NCI-H460 (cell line): Measurements from ENCODE around the gene TSKU. TPM values are rescaled to one million over a fixed set of nuclear protein-coding genes. Genes with fewer than 3 reads are reported as not detected.
"Not testable (repeated sequence)": the region's sequence is repeated elsewhere in the genome, so short reads cannot be mapped to it uniquely, and the experiment has no call there.

Experiments used
- DNase-seq: peaks from one replicate; pipeline ENCODE4 v3.0.0-alpha.2; 2016; ENCODE audit warnings: low read depth; ENCODE audit errors: extremely low read depth
- total RNA-seq: library from RNA; depleted of rRNA; stranded (reverse); fragments of >200 nt; shearing (Covaris generic); gene quantifications from 2 replicates; pipeline ENCODE4 v1.2.3, GENCODE V29; 2014

The TSKU gene
- total RNA-seq, 1 experiment from 2014 or later, result 92.3 TPM

GRCh38 chr11:76821396-76821795, 38.2 kb downstream of the TSKU start:
- not testable (repeated sequence) for DNase-seq

GRCh38 chr11:76822406-76822805, 39.2 kb downstream of the TSKU start:
- DNase-seq, result no peak

- DNase-seq, result peak; percentile 88
Observed at GRCh38 chr11:76823481-76824028, 40.4 kb downstream of the TSKU start.

GRCh38 chr11:76824083-76824939, 41.2 kb downstream of the TSKU start:
- DNase-seq, result peak; percentile 46

- DNase-seq, result no peak
Observed at GRCh38 chr11:76824980-76825725, 42.0 kb downstream of the TSKU start.

GRCh38 chr11:76825726-76826396, 42.7 kb downstream of the TSKU start:
- no peak for DNase-seq

- DNase-seq, result not testable (repeated sequence)
Observed at GRCh38 chr11:76826508-76826907, 43.4 kb downstream of the TSKU start.

GRCh38 chr11:76827005-76827404, 43.8 kb downstream of the TSKU start:
- not testable (repeated sequence) for DNase-seq

GRCh38 chr11:76830639-76831327, 47.6 kb downstream of the TSKU start:
- no peak for DNase-seq

- no peak for DNase-seq
Observed at GRCh38 chr11:76831686-76832310, 48.6 kb downstream of the TSKU start.

GRCh38 chr11:76832361-76832760, 49.2 kb downstream of the TSKU start:
- DNase-seq, result no peak

- no peak for DNase-seq
Observed at GRCh38 chr11:76834151-76834550, 51.0 kb downstream of the TSKU start.

GRCh38 chr11:76835036-76835435, 51.9 kb downstream of the TSKU start:
- DNase-seq, result no peak

GRCh38 chr11:76835928-76836612, 52.9 kb downstream of the TSKU start:
- DNase-seq, result peak; percentile 31

- no peak for DNase-seq
Observed at GRCh38 chr11:76836613-76837291, 53.6 kb downstream of the TSKU start.

GRCh38 chr11:76837696-76838677, 54.8 kb downstream of the TSKU start:
- no peak for DNase-seq

- peak; percentile 45 for DNase-seq
Observed at GRCh38 chr11:76838678-76839068, 55.5 kb downstream of the TSKU start.

GRCh38 chr11:76839311-76839710, 56.2 kb downstream of the TSKU start:
- no peak for DNase-seq
